NCI-H345 treated with DMSO at 0.1 percent for 48 hours (cell line): Measurements from ENCODE around the gene CHKB.
A peak's percentile ranks its signal among the peaks of the same experiment; 100 is the strongest.

Source experiments
- DNase-seq: peaks from one replicate; lab custom pipeline; 2025; ENCODE audit not compliant: unreplicated experiment; lab: John Stamatoyannopoulos, UW

The CHKB gene

GRCh38 chr22:50575426-50575941, 7.2 kb downstream of the CHKB start:
- DNase-seq, result no peak

GRCh38 chr22:50574383-50574755, 8.3 kb downstream of the CHKB start:
- no peak for DNase-seq

DNA sequence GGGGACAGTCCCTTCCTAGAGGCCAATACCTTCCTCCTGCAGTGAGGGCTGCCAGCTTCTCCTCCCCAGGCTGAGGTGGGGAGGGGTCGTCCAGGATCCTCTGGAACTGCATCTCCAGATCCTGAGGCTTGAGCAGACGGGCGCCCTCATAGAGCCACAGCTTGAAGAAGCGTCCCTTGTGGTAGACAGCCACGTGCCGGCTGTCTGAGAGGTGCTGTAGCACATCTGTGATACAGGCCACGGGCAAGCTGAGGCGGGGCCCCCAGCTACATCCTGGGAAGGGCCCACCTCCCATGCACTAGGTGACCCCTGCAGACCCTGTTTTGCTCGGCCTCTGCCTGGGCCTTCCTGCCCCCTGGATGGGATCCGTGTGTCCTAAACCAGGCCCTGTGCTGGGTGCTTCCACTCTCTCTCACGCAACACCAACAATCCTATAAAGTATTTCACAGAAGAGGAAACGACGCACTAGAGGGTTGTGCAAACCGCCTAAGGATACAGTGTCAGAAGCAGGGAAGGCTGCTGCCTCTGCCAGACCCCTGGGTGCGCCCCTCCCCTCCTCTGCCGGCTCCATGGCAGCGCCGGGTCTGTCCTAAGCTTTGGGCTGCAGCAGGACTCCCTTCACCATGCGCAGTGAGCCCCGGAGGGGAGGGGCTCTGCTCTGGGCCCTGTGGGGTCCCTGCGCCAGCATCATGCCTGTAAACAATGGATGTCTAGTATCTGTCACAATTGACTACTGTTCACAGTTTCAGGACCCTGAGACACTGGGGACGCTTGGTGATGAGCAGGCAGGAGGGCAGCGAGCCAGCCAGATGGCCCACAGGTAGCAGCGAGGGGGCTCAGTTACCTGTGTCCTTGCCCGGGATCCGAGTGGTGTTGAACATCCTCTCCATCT, 8.9 kb downstream of the CHKB start:
- DNase-seq, result no peak

- DNase-seq, result no peak
Observed at GRCh38 chr22:50572965-50573364, 9.7 kb downstream of the CHKB start.

GRCh38 chr22:50571264-50572175, 11.1 kb downstream of the CHKB start:
- DNase-seq, result no peak

- DNase-seq, result no peak
Observed at GRCh38 chr22:50570861-50571260, 11.8 kb downstream of the CHKB start.

DNA sequence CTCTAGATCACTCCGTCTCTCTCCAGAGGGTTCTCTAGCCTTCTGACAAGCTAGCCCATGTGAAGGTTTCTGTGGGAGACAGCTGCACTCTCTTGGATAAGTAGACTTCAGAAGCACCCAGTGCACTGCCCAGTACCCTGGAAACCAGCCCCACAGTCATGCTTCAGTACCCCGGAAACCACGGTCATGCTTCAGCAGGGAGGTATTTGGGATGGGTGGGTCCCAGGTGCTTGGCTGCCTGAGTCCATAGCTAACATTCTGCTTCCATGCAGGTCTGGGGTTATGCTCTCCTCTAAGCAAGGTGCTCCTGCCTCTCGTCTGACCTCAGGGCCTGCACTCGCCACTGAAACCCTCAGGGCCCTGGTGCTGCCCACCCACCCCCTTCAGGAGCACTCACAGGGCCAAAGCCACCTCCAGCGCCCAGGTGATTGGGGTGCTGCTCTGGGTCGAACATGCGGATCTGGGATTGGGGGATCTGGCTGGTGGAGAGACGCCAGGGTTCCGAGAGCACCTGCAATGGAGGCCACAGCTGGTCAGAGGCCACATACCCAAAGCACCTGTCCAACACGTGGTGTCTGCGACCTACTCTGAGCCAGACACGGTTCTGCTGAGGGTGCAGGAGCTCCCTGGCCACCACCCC, 12.6 kb downstream of the CHKB start:
- DNase-seq, result no peak

DNA sequence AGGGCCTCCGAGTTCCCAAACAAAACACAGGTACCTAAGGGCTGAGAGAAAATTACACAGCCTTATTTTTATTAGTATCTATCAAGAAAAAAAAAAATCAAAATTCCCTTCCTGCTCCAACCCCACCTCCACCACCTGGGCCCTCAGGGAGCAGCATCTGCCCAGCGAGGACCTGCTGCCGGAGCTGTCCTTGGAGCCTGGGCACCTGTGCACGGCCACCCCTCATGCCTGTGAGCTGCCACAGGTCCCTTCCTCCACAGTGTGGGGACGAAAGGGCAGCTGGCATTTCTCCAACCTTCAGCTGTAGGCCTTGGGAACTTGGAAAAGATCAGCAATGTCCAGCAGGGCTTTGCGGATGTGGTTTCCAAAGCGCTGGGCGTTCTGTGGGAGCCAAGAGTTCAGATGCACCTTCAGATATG, 13.6 kb downstream of the CHKB start:
- no peak for DNase-seq

DNA sequence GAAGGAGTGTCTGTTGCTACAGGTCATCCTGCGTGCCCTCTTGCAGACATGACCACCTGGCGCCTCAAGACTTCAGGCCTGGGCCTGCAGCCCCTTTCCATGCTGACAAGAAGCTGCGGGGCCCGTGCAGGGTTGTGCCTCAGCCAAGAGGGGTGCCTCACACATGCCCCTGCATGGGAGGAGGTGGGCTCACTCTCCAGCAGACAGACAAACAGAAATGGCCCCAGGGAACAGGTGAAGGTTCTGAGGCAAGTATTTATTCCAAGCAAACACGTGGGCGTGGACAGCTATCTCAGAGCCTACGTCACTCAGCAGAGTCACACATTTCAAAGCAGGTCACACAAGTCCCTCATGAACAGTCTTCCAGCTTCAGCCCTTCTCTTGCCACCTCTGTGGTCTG, 14.0 kb downstream of the CHKB start:
- no peak for DNase-seq

DNA sequence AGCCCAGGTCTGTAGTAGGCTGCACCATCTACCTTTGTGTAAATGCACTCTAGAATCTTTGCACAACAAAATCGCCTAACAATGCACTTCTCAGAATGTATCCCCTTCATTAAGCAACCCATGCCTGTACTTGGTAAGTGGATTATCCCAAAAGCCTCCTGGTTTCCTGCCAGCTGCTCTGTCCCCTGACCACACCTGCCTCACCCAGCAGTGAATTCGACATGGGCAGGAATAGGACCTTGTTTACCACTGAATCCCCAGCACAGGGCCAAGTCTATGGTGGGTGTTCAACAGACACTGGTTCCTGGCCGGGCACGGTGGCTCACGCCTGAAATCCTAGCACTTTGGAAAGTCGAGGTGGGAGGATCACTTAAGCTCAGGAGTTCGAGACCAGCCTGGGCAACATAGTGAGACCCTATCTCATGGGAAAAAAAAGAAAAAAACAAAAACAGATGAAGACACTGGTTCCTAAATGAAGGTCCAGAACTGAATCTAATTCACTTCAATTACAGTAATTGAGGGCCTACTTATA, 14.9 kb downstream of the CHKB start:
- DNase-seq, result no peak

GRCh38 chr22:50564289-50564688, 18.4 kb downstream of the CHKB start:
- no peak for DNase-seq

- DNase-seq, result no peak
Observed at GRCh38 chr22:50563413-50564160, 19.1 kb downstream of the CHKB start.

DNA sequence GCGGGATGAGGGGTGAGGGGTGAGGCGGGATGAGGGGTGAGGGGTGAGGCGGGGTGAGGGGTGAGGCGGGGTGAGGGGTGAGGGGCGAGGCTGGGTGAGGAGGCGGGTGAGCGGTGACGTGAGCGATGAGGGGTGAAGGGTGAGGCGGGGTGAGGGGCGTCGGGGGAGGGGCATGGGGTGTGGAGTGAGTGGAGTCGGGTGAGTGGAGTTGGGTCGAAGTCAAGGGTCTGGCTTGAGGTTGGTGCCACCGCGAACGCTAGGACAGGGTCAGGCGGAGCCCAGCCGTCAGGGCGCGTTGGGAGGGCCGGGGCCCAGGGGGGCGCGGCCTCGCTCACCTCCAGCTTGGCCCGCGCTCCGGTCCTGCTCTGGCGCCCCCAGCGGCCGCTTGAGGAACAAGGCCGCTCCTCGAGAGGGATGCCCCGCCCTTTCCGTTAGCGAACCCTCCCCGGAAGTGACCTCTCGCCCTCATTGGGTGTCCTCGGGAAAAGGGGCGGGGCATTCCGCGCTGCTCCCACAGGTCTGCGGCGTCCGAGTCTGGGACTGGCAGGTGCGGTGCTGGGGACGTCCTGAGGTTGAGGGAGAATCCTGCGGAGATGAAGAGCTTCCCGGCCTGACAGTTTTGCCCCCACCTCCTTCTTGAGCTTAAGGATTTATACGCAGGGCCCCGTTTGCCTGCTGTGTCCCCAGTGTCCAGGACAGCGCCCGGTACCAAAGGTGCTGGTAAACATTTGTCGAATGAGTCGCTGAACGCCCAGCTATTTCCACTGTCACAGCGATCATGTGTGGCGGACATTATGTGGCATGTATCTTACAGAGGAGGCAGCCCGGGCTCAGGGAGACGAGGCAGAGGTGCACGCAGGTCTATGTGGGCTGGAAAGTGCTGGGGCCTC, 19.9 kb downstream of the CHKB start, which contains the start of gene SYCE3:
Gene SYCE3 (minus strand): TSS at position 397 of the 890 bp plus-strand sequence. CDS start 6,514 bp downstream, outside the sequence.
- DNase-seq, result peak; percentile 79

DNA sequence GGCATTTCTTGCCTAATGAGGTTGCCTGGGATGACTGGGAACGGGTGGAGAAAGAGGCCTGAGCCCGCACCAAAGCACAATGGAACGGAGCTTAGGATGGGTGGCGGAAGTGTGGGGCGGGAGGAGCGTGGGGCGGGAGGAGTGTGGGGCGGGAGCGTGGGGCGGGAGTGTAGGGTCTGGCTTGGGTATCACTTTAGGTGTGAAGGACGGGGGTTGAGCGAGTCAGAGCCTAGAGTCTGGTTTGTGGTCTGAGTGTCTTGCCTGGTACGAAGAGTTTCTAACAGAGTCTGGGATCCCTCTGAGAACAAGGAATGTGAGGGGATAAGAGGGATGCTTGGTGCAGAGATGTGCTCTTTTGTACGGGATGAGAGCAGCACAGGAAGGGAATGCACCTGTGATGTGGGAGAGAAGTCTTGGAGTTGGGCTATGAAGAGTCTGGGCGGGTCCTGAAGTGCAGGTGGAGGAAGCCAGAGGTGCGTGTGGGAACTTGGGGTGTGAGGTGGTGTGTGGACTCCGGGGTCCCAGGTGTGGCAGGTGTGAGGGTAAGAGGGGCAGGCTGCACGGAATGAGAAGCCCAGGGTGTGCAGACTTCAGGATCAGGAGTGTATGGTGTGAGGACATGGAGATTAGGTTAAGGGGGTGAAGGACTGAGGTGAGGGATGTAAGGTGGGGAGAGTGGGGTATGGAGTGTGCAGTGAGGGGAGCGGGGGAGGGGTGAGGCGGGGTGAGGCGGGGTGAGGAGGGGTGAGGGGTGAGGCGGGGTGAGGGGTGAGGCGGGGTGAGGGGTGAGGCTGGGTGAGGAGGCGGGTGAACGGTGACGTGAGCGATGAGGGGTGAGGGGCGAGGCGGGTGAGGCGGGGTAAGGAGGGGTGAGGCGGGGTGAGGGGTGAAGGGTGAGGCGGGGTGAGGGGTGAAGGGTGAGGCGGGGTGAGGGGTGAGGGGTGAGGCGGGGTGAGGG, 21.0 kb downstream of the CHKB start:
- no peak for DNase-seq

DNA sequence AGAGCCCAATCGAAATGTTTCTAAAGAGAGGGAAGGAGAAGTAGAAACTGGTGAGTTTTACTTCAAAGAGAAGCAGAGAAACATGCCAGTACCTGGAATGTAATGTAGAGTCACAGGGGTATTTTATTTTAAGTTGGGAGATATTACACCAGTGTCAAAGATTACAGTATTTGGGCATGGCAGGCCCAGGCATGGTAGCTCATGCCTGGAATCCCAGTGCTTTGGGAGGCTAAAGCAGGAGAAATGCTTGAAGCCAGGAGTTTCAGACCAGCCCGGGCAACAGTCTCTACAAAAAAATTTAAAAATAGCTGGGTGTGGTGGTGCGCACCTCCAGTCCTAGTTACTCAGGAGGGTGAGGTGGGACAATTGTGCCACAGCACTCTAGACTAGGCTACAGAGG, 22.6 kb downstream of the CHKB start:
- DNase-seq, result no peak

DNA sequence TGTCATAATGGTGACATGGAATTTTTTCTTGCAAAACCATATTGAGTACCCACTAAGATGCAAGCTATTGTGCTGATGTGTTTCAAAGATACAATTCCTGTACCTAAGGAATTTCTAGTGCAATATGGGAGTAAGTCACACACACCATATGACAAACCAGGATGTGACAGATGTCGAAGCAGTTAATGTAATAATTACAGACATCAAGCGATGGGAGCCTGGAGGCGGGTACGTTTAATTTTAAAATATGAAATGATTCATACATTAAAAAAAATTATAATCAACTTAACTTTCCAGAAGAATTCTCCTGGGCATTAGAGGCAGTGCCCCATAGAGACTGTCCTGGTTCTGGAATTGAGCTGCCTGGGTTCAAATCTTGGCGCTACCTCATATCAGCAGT, 25.9 kb downstream of the CHKB start:
- DNase-seq, result no peak

- DNase-seq, result no peak
Observed at GRCh38 chr22:50553310-50553709, 29.3 kb downstream of the CHKB start.

GRCh38 chr22:50551160-50551752, 31.4 kb downstream of the CHKB start:
- no peak for DNase-seq
